Upper lobe of left lung (tissue), 4 donors: Measurements from ENCODE around the gene TTC7B.

Experiments
- CTCF ChIP-seq, 6 experiments: fragments of 450-650 bp in 4 of 6; fragments of 200-600 bp in 2 of 6; sonication (generic) in 2 of 6; IDR thresholded peaks; one replicate each; pipeline ENCODE4 v1.5.1; 2016 to 2019; ENCODE audit warnings: antibody characterized with exemption in 6 of 6
- EP300 ChIP-seq, 4 donors: sonication (generic); formaldehyde crosslinking; IDR thresholded peaks; one replicate each; pipeline ENCODE4 v1.5.1; 2017; ENCODE audit warnings: antibody characterized with exemption in 4 of 4, control low read depth in 2 of 4
- POLR2A ChIP-seq, 4 donors: fragments of 450-650 bp; IDR thresholded peaks; one replicate each; pipeline ENCODE4 v1.5.1; 2016 to 2017; ENCODE audit warnings: antibody characterized with exemption in 4 of 4, mild to moderate bottlenecking in 2 of 4
- POLR2AphosphoS5 ChIP-seq, 2 donors: sonication (generic); formaldehyde crosslinking; IDR thresholded peaks; one replicate each; pipeline ENCODE4 v1.5.1; 2017; ENCODE audit warnings: antibody characterized with exemption in 2 of 2

GRCh38 chr14:90699016-90699415, 117.2 kb downstream of the TTC7B start:
- TF ChIP-seq POLR2AphosphoS5 (IDR thresholded peaks at IDR 0.05) (no peak), CTCF (IDR thresholded peaks at IDR 0.05) (no peak), POLR2A (IDR thresholded peaks at IDR 0.05) (no peak), EP300 (IDR thresholded peaks at IDR 0.05) (no peak)
